NOMO-1 (cell line): ENCODE data around the gene CACNA2D3.
"Not testable (repeated sequence)": the region's sequence is repeated elsewhere in the genome, so short reads cannot be mapped to it uniquely, and the experiment has no call there.

Source experiments
- DNase-seq, 2 experiments: peaks; one replicate each; lab custom pipeline; 2025; ENCODE audit not compliant: unreplicated experiment in 2 of 2; lab: John Stamatoyannopoulos, UW

CACNA2D3 gene

GRCh38 chr3:54433846-54434245 is 311.5 kb downstream of the CACNA2D3 start:
- no peak for DNase-seq

DNA sequence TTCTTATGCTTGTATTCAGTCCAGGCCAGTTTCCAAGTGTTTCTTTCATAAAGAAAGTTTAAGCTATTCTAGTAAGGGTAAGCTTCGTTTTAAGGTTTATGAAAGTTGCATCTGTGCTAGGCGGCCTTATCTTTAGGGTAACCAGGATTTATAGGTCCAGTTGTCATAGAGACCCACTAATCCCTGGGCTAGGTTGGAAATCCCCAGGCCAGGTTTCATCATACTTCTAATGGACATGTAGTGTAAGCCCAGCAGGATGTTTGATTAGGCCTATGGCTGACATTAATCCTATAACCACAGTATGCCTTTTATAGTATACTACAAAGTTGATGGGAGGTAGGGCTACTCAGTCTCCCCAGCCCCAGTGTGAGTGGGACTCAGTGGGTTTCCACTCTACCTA is 312.4 kb downstream of the CACNA2D3 start:
- no peak for DNase-seq

GRCh38 chr3:54437271-54437670 is 314.9 kb downstream of the CACNA2D3 start:
- DNase-seq: no peak

- DNase-seq: no peak
Measured at GRCh38 chr3:54443561-54444161, 321.3 kb downstream of the CACNA2D3 start.

GRCh38 chr3:54445630-54446029 is 323.3 kb downstream of the CACNA2D3 start:
- no peak for DNase-seq

DNA sequence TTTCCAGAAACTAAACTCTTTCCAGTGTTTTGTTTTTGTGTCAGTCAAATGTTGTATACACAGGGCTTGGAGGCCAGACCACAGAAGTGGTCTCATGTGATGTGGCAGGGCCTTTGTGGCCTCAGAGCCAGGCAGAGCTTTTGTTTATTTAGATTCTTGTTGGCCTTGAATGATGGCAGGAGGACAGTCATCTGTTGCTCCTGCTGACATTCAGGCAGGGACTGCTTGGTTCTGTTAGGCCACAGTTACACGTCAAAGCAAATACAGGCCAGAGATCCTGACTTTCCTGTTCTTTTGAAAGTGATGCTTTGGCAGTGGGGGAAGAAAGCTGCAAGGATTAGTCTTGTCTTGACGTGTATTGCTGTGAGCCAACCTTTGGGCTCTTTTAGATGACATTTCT is 325.1 kb downstream of the CACNA2D3 start:
- no peak for DNase-seq

- DNase-seq: no peak
Measured at GRCh38 chr3:54454806-54455205, 332.5 kb downstream of the CACNA2D3 start.

GRCh38 chr3:54458357-54458756 is 336.0 kb downstream of the CACNA2D3 start:
- DNase-seq: no peak

GRCh38 chr3:54464554-54464953 is 342.2 kb downstream of the CACNA2D3 start:
- DNase-seq: not testable (repeated sequence)

DNA sequence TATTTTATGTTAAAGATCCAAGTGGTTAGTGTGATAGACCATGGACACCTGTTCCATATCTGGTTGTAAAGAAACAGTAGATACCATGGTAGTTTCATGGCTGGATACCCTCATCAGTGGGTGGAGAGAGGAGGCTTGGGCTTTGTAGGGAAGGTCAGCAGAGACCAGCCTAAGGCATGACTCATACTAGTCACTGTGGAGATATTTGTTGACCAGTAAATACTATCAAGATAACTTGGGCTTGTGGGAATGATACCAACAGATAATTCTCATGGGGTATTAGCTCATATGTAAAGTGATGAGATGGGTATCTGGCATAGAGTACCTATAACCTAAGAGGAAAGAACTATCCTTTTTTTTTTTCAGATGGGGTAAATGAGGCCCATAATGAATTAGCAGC is 354.5 kb downstream of the CACNA2D3 start:
- DNase-seq: no peak

DNA sequence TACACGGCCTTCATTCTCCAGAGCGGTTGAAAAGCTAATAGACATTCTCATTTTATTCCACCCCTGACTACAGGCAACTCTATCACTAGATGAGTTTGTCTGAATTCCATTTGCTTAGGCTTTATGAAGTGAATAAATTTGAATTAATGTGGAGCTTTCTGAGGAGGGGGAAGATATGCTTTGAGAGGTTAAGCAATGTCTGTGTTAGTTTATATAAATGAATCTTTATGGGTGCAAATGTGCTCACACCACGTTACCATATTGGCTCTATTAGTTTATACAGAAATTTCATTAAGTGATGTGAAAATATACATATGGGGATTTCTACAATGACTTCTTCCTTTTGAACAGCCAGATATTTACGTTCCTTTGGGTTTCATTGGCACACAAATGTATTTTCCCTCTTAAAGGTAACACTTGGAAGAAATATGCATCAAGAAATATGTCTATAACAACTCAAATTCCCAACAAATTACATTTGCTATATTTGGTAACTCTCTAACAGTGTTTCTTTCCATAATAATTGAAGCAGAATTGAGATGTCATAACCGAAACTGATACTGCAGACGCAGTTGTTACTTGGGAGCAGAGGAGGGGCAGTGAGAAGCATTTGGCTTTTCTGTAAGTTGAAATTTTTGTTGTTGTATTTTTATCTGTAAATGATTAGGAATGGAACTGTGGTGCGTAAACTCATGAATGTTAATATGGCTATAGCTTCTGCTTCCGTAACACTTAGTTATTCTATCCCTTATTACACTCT is 359.4 kb downstream of the CACNA2D3 start:
- DNase-seq: no peak

- DNase-seq: no peak
Measured at GRCh38 chr3:54484334-54484733, 362.0 kb downstream of the CACNA2D3 start.

- no peak for DNase-seq
Measured at GRCh38 chr3:54486317-54486716, 364.0 kb downstream of the CACNA2D3 start.

- DNase-seq: no peak
Measured at GRCh38 chr3:54488297-54488696, 365.9 kb downstream of the CACNA2D3 start.

- no peak for DNase-seq
Measured at GRCh38 chr3:54494209-54494608, 371.9 kb downstream of the CACNA2D3 start.

- DNase-seq: no peak
Measured at GRCh38 chr3:54506603-54507002, 384.3 kb downstream of the CACNA2D3 start.

DNA sequence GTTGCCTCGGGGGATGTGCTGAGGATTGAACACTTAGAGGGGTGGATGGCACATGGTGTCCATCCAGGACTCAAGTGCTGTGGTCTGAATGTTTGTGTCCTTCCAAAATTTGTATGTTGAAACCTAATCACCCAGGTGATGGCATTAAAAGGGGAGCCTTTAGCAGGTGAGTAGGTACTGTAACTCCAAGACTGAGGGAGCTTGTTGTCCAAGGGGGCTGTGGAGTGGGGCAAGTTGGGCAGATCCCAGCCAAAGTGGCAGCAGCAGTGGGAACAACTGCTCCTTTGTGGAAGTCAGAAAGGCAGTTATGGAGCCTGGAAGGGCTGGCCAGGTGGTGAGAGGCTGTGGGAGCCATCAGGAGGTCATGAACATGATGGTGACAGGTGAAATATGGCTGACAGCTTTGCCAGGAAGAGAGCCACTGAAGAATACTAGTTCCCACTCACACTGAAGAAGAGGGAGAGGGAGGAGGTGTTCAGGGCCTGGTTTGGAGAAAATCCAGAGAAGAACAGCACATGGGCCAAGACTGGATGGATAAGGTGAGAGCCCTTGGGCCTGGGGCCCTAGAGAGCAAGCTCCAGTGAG is 385.6 kb downstream of the CACNA2D3 start:
- no peak for DNase-seq

- no peak for DNase-seq
Measured at GRCh38 chr3:54510506-54510905, 388.2 kb downstream of the CACNA2D3 start.

GRCh38 chr3:54511766-54512365 is 389.5 kb downstream of the CACNA2D3 start:
- DNase-seq: no peak

GRCh38 chr3:54514006-54514405 is 391.7 kb downstream of the CACNA2D3 start:
- DNase-seq: no peak

GRCh38 chr3:54514416-54514815 is 392.1 kb downstream of the CACNA2D3 start:
- no peak for DNase-seq
